ACHN (cell line): ENCODE results near the gene ZNF692.
"Not testable (repeated sequence)": the region's sequence is repeated elsewhere in the genome, so short reads cannot be mapped to it uniquely, and the experiment has no call there.

Source experiments
- DNase-seq: peaks from one replicate; pipeline ENCODE4 v3.0.0-alpha.2; 2015
- in situ Hi-C: cut with HindIII; loops from 2 replicates; pipeline ENCODE4 v1.10.0; 2017; ENCODE audit warnings: low sequenced_read_pairs, low pct_ligation_motif_present, low pct_unique_long_range_greater_than_20kb

ZNF692 gene

DNA sequence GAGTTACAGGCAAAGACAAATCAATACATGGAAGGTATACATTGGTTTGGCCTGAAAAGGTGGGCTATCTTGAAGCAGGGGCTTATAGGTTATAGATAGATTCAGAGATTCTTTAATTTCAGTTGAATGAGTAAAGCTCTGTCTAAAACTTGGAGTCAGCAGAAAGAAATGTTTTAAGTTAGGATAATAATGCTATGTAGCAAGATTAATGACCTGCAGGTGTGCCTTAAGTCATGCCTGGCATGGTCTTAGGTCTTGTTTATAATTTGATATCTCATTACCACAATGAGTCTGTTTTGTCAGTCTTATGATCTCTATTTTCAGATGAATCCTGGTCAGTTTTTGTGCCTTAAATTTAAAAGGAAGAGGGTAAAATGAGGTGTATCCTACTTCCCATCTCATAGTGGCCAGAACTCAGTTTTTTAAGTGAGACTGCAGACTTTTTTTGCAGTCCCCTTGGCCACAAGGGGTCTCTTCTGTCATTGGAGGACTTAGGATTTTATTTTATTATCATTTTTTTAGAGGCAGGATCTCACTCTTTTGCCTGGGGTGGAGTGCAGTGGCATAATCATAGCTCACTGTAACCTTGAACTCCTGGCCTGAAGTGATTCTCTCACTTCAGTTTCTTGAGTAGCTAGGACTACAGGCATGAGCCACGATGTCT lies 25.9 kb upstream of the ZNF692 start:
- no peak for DNase-seq
- in situ Hi-C loops, result no loop called here

- in situ Hi-C loops, DNase-seq: not testable (repeated sequence)
Observed at GRCh38 chr1:248882427-248882826, 23.5 kb upstream of the ZNF692 start.

- no peak for DNase-seq
- in situ Hi-C loops, result no loop called here
Observed at GRCh38 chr1:248881261-248881660, 22.4 kb upstream of the ZNF692 start.

DNA sequence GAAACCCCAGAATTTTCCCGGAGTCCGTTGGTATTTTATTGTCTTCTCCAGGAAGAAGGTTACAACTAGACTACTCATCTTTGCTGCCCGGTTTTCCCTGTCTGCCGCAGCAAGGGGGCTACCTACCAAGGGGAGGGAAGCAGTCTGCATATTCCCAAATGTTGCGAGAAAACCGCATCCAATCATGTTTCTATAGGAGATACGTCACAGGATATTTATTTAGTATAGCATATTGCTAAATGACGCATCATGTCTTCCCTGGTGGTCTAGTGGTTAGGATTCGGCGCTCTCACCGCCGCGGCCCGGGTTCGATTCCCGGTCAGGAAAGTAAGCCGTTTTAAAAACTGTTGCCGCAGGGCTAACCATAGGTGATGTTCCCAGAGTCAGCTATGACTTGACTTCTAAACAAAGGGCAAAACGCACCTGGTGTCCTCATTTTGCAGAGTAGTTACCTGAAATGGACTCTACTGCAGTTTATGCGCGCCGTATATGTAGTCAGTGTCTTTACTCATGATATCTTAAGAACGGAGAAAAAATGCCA lies 15.2 kb upstream of the ZNF692 start:
- DNase-seq, result peak; percentile 91
- in situ Hi-C loops, result no loop called here

GRCh38 chr1:248873409-248873992 lies 14.6 kb upstream of the ZNF692 start:
- peak; percentile 97 for DNase-seq
- in situ Hi-C loops, result no loop called here

- in situ Hi-C loops, result no loop called here
- DNase-seq, result peak; percentile 77
Observed at GRCh38 chr1:248872752-248873408, 14.0 kb upstream of the ZNF692 start.

DNA sequence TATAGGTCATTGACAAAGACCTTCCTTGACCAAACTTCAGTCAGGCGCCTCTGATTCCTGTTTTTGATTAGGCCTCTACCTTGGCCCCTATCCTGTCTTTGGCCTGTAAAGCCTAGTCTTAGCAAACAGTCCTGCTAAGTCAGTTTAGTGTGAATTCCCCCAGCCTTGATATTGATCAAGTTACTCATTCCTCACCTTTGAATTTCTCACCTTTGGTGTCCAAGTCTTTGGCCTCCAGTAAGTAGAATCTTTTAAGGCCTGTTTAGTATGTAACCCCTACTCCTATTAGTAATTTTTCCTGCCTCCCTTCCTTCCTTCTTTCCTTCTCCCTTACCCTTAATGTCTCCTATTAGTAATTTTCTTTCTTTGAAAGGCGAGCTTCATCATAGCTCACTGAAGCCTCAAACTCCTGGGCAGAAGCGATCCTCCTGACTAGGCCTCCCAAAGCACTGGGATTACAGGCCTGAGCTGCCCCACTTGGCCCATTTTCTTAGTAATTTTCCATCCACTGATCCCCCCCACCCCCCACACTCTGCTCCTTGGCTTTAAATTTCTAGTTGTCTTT lies 13.0 kb upstream of the ZNF692 start:
- no peak for DNase-seq
- in situ Hi-C loops, result no loop called here

DNA sequence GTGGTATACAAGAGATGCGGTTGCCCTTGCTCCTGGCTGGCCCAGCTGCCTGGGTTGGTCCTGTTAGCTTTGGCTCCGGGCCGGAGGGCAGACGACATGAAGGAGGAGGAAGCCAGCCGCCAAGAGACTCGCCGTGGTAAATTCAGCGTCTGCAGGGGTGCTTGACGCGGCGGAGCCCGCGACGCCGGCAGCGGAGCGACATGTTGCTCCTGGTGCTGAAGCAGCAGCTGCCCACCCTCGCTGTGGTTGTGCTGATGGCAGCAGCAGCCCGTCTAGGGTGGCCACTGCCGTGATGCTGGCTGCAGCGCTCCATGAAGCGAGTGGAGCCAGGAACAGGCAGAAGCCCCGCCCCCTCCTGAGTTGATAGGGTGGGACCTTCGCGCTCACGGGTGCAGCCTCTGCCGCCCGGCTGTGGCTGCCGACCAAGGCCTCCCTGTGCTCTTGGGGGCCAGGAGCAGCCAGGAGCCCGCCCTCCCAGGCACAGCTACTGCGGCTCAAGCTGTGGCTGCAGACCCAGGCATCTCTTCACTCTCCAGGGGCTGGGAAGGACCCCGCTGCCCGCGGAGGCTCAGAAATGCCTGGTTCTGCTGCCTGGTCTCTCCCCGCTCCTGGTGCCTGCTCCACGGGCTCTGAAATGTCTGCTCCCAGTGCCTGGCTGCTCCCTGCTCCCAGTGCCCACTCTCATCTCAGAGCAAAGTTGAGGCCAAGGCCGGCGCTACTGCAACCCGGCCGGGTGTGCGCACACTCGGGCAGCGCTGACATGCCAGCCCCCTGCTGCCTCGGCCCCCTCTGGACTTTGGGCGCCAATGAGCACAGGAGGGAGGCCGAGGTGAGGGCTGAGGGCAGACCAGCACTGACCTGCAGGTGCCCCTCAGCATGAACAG lies 4.4 kb upstream of the ZNF692 start:
- DNase-seq, result peak; percentile 79
- in situ Hi-C loops, result no loop called here

GRCh38 chr1:248862695-248862997 lies 3.8 kb upstream of the ZNF692 start:
- in situ Hi-C loops, result no loop called here
- DNase-seq, result peak; percentile 13

DNA sequence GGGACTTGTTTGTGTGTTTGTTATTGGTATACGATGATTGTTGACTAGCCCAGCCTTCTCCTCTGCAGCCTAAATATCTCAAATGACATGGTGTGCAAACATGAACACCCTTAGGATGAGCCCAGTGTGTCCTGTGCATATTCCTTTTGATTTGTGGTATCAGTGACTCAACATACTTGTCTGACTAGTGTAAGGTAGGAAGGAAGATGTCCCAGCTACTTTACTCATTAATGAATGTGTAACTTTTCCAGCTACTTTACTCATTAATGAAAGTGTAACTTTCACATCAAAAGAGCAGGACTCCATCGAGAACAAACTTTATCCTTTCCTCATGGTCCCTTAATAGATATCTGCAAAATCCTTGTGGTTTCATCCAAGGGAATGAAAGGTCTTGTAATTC lies 2.7 kb upstream of the ZNF692 start:
- no peak for DNase-seq
- in situ Hi-C loops, result no loop called here

DNA sequence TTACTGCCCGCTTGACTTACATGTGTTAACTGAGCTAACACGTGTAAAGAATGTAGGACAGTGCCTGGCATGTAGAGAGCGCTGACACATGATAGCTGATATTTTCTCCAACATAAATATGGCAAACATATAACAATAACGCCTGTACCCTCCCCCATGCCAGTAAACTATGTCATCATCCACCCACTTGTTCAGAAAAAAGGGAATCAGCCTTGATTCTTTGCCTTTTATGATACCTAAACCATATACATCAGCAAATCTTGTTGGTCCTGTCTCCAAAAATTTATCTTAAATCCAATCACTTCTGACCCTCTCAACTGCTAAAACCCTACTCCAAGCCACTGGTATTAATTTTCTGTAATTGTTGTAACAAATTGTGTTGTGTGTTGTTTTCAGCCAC lies 1.1 kb upstream of the ZNF692 start:
- in situ Hi-C loops, result no loop called here
- no peak for DNase-seq

- DNase-seq, result peak; percentile 79
- in situ Hi-C loops, result no loop called here
Observed at GRCh38 chr1:248858096-248858890, 592 bp downstream of the ZNF692 start.

DNA sequence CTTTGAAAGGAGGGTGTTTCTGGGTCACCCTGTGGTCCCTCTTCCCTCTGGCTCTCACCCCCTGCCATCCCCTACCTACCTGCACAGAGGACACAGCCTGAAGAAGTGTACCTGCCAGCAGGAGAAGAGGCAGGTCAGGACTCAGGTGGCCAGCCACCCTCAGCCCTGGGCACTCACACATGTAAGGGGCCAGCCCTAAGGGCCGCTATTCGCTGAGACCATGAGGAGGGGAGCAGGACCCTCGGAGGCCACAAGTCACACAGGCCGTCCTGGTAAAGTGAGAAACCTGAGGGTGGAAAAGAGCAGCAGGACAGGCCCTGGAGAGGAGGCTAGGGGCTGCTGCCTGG lies 1.2 kb downstream of the ZNF692 start:
- in situ Hi-C loops, result no loop called here
- DNase-seq, result no peak

- DNase-seq, result no peak
- in situ Hi-C loops, result no loop called here
Observed at GRCh38 chr1:248857201-248857600, 1.7 kb downstream of the ZNF692 start.

DNA sequence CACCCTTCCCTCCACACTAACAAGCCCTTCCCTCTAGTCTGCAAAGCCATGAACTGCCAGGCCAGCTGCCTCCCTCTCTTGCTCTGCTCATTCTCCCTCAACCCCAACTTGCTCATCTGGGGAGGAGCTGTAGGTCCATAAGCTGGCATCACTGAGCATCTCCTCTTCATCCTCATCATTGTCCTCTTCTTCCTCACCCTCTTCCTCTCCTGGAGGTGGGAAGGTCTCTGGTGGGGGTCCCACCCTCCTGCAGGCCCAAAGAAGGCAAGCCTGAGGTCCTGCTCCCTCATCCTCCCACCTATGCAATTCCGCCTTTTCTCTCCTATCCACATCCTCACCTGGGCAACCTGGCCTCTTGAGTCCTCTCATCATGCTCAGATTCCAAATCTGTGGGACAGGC lies 2.7 kb downstream of the ZNF692 start:
- in situ Hi-C loops, result no loop called here
- no peak for DNase-seq

GRCh38 chr1:248855580-248855979 lies 3.3 kb downstream of the ZNF692 start:
- DNase-seq, result no peak
- in situ Hi-C loops, result no loop called here

GRCh38 chr1:248853663-248854375 lies 5.1 kb downstream of the ZNF692 start:
- in situ Hi-C loops, result no loop called here
- DNase-seq, result no peak
